Thymus (tissue), 11 donors: ENCODE data around the gene WSB2. TPM values are rescaled to one million over a fixed set of nuclear protein-coding genes. Genes with fewer than 3 reads are reported as not detected.

Source experiments
- DNase-seq, 9 donors: peaks; one replicate each; pipeline ENCODE4 v3.0.0-alpha.2; 2013; ENCODE audit warnings: low spot score in 9 of 9, low read depth in 6 of 9, missing footprints in 1 of 9
- H3K27ac ChIP-seq, 2 donors: one replicate each; pipeline ENCODE4 v1.5.1; 2013; ENCODE audit warnings: control low read depth in 1 of 2, low read depth in 1 of 2, low read length in 1 of 2, mild to moderate bottlenecking in 1 of 2, moderate library complexity in 1 of 2
- H3K27me3 ChIP-seq, 2 donors: one replicate each; pipeline ENCODE4 v1.5.1; 2013; ENCODE audit warnings: low read length in 1 of 2; ENCODE audit not compliant: control insufficient read depth in 2 of 2, insufficient read depth in 1 of 2
- H3K36me3 ChIP-seq, 2 donors: one replicate each; pipeline ENCODE4 v1.5.1; 2013; ENCODE audit warnings: low read length in 1 of 2, mild to moderate bottlenecking in 1 of 2, moderate library complexity in 1 of 2; ENCODE audit not compliant: control insufficient read depth in 2 of 2, insufficient read depth in 2 of 2
- H3K4me1 ChIP-seq, 2 donors: one replicate each; pipeline ENCODE4 v1.5.1; 2013; ENCODE audit warnings: low read length in 2 of 2; ENCODE audit not compliant: control insufficient read depth in 2 of 2, insufficient read depth in 2 of 2
- H3K4me3 ChIP-seq, 2 donors: one replicate each; pipeline ENCODE4 v1.5.1; 2013; ENCODE audit warnings: low read length in 2 of 2, control low read depth in 1 of 2, mild to moderate bottlenecking in 1 of 2
- H3K9me3 ChIP-seq, 2 donors: one replicate each; pipeline ENCODE4 v1.5.1; 2013; ENCODE audit warnings: low read length in 1 of 2, mild to moderate bottlenecking in 1 of 2; ENCODE audit not compliant: control insufficient read depth in 2 of 2, insufficient read depth in 1 of 2
- WGBS: extraction: QIAGEN DNeasy Blood & Tissue Kit; methylation state at CpG from one replicate; pipeline ENCODE4 v1.1.7; 2013; 5-methylcytosine and 5-hydroxymethylcytosine counted together
- polyA plus RNA-seq: library from polyadenylated mRNA; stranded (reverse); fragments of 200-250 nt; gene quantifications from one replicate; pipeline ENCODE4 v1.2.3, GENCODE V29; 2013
- total RNA-seq: library from RNA; stranded (reverse); fragments of 120-200 nt; gene quantifications from one replicate; pipeline ENCODE4 v1.2.4, GENCODE V29; 2013
- donor health status: healthy.

WSB2 gene
- total and polyA plus RNA-seq, 2 donors: 23.9 to 34.8 TPM

DNA sequence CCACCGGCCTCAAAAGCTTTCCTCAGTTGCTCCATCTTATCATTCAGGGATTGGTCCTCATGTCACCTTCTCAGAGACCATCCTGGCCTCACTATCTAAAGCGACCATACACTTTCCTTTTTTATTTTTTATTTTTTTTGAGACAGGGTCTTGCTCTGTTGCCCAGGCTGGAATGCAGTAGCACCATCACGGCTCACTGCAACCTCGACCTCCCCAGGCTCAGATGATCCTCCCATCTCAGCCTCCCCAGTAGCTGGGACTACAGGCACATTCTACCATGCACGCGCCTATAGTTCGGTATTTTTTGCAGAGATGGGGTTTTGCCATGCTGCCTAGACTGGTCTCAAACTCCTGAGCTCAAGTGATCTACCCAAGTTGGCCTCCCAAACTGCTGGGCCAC lies 2.8 kb downstream of the WSB2 start:
- 99% methylated on average over 7 of the region's 7 CpGs for WGBS
- Histone ChIP-seq H3K4me3 (no peak overlapping the region), H3K27ac (no peak overlapping the region), H3K4me1 (peaks cover 6 to 20% of the 10 kb centered on the region in 2 donors), H3K9me3 (no peaks in the 10 kb centered on the region), H3K36me3 (no peaks in the 10 kb centered on the region), H3K27me3 (peaks cover 0 to 8% of the 10 kb centered on the region in 2 donors)
- no peak for DNase-seq

DNA sequence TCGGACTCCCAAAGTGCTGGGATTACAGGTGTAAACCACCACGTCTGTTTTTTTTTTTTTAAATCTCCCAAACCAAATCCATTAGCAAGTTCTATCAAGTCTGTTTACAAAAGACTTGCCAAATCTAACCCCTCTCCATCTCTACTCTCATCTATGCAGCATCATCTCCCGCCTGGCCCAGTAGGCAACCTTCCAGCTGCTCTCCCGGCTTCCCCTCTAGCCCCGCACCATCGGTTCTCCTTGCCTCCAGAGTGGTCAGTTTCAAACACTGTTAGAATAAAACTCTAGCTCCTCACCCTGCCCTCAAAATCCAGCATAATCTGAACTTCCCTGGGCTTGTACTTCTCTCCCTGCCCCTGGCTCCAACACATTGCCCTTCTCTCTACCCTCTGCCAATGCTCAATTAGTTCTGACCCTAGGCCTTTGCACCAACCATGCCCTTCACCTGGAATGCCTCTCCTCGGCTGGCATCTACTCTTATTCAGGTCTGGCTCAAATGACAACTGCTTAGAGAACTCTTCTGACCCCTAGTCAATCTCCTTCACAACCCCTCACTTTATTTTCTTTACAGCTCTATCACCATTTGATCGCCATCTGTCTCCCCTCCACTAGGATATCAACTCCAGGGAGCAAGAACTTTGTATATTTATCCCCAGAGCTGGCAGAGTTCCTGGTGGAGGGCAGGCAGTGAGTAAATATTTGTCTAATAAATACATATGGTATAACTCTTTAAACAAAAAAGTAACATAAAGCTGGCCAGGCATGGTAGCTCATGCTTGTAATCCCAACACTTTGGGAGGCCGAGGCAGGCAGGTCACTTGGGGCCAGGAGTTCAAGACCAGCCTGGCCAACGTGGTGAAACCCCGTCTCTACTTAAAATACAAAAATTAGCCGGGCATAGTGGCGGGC lies 4.9 kb downstream of the WSB2 start:
- H3K4me3 ChIP-seq: no peak overlapping the region
- no peaks in the 10 kb centered on the region for H3K27me3 ChIP-seq
- DNase-seq: no peak
- no peak overlapping the region for H3K27ac ChIP-seq
- H3K36me3 ChIP-seq: peaks cover 0 to 8% of the 10 kb centered on the region in 2 donors
- H3K9me3 ChIP-seq: no peaks in the 10 kb centered on the region
- H3K4me1 ChIP-seq: peaks cover 0 to 9% of the 10 kb centered on the region in 2 donors
- 95% methylated on average over 13 of the region's 13 CpGs for WGBS

DNA sequence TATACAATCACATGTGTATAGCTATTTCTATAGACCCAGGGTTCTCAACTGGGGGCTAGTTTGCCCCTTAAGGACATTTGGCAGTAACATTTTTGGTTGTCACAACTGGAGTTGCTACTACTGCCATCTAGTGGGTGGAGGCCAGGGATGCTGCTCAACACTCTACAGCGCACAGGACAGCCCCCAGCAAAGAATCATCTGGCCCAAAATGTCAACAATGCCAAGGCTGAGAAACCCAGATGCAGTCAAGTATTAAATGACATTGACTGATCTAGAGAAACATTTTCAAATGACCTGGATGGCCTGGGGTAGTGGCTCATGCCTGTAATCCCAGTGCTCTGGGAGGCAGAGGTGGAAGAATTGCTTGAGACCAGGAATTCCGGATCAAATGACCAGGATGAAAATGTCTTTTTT lies 5.8 kb downstream of the WSB2 start:
- WGBS: 93% methylated on average over 2 of the region's 2 CpGs
- DNase-seq: peak in 3 of 9 donors; percentile 39 to 70 (median 56)
- H3K9me3 ChIP-seq: no peaks in the 10 kb centered on the region
- H3K4me1 ChIP-seq: peaks cover 0 to 5% of the 10 kb centered on the region in 2 donors
- no peaks in the 10 kb centered on the region for H3K27me3 ChIP-seq
- peaks cover 2 to 12% of the 10 kb centered on the region in 2 donors for H3K36me3 ChIP-seq
- H3K27ac ChIP-seq: no peak overlapping the region
- no peak overlapping the region for H3K4me3 ChIP-seq

DNA sequence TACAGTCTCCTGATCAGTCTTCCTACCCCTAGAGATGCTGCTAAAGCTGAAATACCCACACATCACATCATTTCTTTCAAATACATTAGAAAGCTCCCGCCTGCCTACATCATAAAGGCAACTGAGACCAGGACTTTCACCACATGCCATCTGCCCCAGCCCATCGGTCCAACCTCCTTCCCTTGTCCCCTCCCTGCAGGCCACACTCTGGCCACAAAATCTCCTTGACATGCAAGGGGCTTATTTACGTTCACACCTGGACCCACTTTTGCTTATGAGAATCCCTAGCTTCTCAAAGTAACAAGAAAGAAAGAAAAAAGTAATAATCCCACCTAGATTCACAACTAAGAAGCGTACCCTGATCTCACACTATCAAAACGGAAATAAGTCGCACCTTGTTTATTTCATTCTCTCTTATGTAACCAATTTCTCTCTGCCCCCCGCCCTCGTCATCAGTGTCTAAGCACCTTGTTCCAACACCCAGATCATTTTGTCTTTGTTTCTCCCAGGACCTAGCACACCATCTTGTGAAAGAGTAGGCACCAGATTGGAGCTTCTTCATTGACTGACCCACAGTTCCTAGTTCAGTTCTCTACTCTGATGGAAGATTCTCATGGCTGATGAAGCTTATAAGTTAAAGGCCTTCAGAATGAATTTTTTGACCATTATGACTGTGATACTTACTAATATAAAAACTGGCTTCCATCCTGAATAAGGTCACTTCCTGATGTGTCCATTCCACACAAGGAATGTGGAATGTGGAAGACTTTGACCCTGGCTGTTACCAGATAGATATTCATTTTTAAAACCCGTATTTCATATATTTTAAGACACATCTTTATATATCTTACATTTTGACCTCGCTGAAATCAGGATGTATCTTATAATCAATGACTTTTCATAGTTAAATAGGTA lies 7.7 kb downstream of the WSB2 start:
- no peaks in the 10 kb centered on the region for H3K27me3 ChIP-seq
- H3K9me3 ChIP-seq: no peaks in the 10 kb centered on the region
- H3K4me1 ChIP-seq: no peaks in the 10 kb centered on the region
- 97% methylated on average over 10 of the region's 10 CpGs for WGBS
- H3K36me3 ChIP-seq: peaks cover 4 to 14% of the 10 kb centered on the region in 2 donors
- no peak for DNase-seq
- H3K4me3 ChIP-seq: no peak overlapping the region
- no peak overlapping the region for H3K27ac ChIP-seq

DNA sequence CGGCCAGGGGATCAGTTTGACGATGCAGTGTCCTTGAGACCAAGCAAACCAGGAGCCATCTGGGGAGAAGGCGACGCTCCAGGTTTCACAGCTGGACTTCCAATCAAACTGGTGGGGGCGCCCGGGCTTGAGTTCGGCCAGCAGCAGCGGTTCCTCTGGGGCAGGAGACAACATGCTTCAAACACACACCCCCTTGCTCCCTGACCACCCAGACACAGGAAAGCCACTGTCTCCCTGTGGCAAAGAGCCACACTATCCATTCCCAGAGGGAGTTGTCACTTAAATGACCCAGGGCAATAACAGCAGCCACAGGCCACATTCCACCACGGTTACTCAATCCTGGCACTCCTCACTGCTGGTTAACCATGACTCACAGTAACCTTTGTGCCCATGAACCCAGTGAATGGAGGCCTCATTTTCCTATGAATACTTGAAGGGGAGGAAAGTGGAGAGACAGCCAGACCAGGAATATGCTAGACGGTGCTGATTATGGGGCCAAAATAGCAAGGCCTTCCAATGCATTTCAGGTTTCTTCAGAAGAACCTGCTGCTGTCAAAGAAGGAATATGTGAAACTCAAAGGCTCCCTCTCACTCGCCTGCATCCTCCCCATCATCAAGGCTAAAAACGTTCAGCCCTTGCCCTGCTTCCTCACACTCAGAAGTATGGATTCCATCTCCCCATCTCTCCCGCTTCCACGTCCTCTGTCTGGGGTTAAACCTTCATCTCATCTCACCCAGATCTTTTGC lies 8.5 kb downstream of the WSB2 start:
- Histone ChIP-seq H3K4me3 (no peak overlapping the region), H3K36me3 (peaks cover 4 to 14% of the 10 kb centered on the region in 2 donors), H3K9me3 (no peaks in the 10 kb centered on the region), H3K27me3 (no peaks in the 10 kb centered on the region), H3K27ac (no peak overlapping the region), H3K4me1 (no peaks in the 10 kb centered on the region)
- WGBS: 95% methylated on average over 14 of the region's 14 CpGs
- no peak for DNase-seq

DNA sequence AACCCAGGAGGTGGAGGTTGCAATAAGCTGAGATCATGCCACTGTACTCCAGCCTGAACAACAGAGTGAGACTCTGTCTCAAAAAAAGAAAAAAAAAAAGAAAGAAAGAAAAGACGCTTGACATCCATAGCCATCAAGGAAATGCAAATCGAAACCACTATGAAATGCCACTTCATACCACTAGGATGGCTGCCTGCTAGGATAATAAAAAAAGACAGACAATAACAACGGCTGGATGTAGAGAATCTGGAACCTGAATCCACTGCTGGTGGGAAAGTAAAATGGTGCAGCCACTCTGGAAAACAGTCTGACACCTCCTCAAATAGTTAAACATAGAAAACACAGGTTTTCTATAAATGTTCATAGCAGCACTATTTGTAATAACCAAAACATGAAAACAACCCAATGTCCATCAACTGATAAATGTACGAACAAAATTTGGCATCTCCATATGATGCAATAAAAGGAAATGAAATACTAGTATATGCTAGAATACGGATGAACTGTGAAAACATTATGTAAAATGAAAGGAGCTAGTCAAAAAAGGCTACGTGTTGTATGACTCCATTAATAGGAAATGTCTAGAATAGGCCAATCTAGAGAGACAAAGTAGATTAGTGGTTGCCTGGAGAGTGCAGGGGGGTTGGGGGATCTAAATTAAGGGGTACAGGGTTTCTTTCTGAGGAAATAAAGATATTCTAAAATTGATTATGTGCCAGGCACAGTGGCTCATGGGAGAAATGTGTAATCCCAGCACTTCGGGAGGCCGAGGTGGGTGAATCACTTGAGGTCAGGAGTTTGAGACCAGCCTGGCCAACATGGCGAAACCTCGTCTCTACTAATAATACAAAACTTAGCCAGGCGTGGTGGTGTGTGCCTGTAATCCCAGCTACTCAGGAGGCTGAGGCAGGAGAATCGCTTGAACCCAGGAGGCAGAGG lies 9.7 kb downstream of the WSB2 start:
- H3K9me3 ChIP-seq: no peaks in the 10 kb centered on the region
- H3K27ac ChIP-seq: no peak overlapping the region
- DNase-seq: no peak
- peaks cover 4 to 14% of the 10 kb centered on the region in 2 donors for H3K36me3 ChIP-seq
- no peaks in the 10 kb centered on the region for H3K27me3 ChIP-seq
- no peak overlapping the region for H3K4me3 ChIP-seq
- no peaks in the 10 kb centered on the region for H3K4me1 ChIP-seq
- WGBS: 98% methylated on average over 12 of the region's 12 CpGs

DNA sequence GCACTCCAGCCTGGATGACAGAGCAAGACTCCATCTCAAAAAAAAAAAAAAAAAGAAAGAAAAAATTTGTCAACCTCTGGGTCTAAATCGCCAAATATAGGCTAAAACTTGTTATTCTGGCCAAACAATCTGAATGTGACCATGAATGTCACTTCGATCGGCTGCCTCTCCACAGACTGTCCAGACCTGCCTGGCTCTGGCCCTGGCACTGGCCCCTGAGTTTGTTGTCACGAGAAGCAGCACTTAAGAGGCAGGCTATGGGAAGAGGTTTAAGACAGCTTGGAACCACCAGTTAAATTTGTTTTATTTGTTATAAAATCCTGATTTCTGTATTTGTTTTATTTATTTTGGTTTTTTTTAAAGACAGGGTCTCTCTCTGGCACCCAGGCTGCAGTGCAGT lies 14.5 kb downstream of the WSB2 start:
- peaks cover 20% of the 10 kb centered on the region in 2 donors for H3K36me3 ChIP-seq
- DNase-seq: no peak
- no peaks in the 10 kb centered on the region for H3K9me3 ChIP-seq
- H3K4me3 ChIP-seq: no peak overlapping the region
- H3K4me1 ChIP-seq: no peaks in the 10 kb centered on the region
- no peaks in the 10 kb centered on the region for H3K27me3 ChIP-seq
- WGBS: 98% methylated on average over 4 of the region's 4 CpGs
- H3K27ac ChIP-seq: no peak overlapping the region

DNA sequence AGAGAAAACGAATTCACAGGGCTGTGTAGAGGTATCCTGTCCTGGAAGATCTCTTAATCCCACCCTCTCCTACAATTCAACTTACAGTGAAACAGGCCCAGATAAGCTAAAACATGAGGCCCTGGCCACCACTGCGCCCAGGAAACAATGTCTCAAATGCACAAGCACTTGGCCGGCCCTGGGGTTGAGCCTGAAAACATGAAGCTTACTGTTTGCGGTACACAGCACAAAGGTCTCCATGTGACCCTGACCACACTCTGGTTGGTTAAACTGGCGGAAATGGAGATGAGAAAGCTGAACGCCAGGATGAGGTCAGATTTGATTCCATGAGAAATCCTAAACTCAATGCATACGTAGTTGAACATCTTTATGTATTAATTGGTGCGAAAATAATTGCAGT lies 16.4 kb downstream of the WSB2 start:
- no peaks in the 10 kb centered on the region for H3K4me1 ChIP-seq
- 97% methylated on average over 8 of the region's 8 CpGs for WGBS
- no peak for DNase-seq
- no peaks in the 10 kb centered on the region for H3K27me3 ChIP-seq
- no peaks in the 10 kb centered on the region for H3K9me3 ChIP-seq
- peaks cover 18 to 28% of the 10 kb centered on the region in 2 donors for H3K36me3 ChIP-seq
- no peak overlapping the region for H3K4me3 ChIP-seq
- H3K27ac ChIP-seq: no peak overlapping the region
